Globus pallidus (tissue), 1 donor: Measurements from ENCODE around the gene CCAR1.
"Not testable (repeated sequence)": the region's sequence is repeated elsewhere in the genome, so short reads cannot be mapped to it uniquely, and the experiment has no call there.

Experiments
- DNase-seq: peaks from one replicate; pipeline ENCODE4 v3.0.0-alpha.2; 2015; ENCODE audit warnings: low spot score

Gene CCAR1

DNA sequence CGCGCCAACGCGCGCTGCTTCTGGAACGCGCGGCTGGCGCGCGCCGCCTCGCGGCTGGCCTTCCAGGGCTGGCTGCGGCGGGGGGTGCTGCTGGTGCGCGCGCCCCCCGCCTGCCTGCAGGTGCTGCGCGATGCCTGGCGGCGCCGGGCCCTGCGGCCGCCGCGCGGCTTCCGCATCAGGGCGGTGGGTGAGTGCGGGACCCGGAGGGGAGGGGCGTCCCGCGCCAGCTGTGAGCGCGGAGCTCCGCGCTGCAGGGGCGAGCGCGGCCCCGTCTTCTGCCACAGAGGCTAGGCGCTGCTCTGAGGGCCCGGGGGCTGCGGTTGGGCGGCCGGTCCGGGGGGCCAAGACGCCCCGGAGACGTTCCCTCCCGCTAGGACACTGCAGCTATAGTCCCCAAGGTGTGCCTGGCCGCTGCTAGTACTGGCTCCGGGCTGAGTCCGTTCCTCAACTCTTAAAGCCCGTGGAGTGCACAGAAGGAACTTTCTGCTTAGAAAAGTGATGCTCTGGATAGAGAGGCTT, 107.1 kb downstream of the CCAR1 start:
- not testable (repeated sequence) for DNase-seq

DNA sequence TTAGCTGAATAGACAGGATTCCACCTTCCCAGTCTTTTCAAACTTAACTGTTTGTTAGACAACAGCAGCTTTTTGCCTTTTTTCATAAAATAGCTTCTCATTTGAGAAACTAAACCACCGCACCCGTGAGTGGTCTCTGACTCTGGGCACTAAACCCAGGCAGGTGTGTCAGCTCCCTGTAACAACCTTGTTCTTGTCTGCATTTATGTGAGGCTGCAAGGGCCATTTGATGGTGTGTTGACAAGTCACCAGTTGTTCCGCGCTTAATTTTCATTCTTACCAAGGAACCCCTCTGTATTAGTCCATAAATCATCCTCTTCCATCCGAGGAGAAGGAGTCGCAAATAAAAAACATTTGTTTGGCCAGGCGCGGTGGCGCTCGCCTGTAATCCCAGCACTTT, 107.8 kb downstream of the CCAR1 start:
- DNase-seq = no peak

DNA sequence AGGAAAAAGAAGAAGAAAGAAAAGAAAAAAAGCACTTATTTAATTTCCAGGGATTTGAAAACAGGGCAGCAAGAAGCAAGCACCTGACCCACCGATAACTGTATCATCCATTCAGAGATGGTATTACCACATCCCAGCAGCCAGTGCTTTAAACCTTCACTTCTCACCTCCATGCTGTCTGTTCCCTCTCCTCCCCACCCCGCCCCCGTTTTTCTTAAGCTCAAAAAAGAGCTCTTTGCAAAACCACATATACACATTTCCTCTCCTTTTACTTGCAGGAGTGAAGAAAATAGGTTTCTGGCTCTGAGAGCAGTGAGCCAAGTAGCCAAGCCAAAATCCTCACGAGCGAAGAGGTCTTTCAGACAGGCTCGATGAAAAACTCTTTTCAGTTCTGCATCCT, 108.5 kb downstream of the CCAR1 start:
- DNase-seq = no peak

DNA sequence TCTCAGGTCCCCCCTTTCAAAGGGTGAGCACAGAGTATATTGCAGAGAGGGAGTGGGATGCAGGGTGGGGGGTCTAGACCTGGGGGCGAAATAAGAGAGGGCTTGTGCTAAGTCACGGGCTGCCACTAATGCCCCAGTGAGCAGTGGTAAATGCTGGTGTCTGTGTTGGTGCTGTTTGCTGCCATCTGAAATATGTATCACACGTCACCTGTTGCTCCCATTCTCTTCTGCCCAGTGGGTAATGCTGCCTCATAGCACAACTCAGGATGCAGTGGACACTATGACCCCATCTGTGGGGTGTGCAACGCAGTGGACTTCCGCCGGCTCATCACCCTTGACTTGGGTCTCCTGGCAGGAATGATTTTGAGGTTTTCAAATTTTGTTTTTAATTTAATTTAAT, 108.9 kb downstream of the CCAR1 start:
- no peak for DNase-seq

DNA sequence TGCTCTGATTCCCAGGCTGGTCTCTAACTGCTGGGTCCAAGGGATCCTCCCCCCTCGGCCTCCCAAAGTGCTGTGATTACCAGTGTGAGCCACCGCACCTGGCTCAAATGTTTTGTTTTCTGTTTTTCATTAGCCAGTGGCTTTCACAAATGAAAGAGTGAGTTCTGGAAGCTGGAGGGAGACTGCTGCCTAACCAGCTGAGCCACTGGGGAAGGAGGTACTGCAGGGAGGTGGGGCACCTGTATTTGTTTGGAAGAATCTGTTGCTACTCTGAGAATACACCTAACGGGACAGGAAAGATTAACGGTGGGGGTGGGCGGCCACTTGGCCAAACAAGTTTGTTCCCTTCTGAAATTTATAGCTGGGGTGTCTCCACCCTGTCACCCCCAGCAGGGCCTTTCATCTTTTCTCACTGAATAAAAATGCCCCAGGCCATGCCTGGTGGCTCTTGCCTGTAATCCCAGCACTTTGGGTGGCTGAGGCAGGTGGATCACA, 111.0 kb downstream of the CCAR1 start:
- DNase-seq = no peak

DNA sequence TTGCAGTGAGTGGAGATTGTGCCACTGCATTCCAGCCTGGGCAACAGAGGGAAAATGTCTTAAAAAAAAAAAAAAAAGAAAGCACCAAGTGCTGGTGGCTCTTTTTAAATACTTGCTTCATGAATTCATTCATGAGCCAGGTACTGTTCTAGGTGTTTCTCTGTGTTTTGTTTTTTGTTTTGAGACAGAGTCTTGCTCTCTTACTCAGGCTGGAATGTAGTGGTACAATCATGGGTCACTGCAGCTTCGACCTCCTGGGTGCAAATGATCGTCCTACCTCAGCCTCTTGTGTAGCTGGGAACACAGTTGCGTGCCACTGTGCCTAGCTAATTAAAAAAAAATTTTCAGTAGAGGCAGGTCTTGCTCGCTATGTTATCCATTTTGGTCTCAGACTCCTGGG, 111.6 kb downstream of the CCAR1 start:
- DNase-seq = no peak

DNA sequence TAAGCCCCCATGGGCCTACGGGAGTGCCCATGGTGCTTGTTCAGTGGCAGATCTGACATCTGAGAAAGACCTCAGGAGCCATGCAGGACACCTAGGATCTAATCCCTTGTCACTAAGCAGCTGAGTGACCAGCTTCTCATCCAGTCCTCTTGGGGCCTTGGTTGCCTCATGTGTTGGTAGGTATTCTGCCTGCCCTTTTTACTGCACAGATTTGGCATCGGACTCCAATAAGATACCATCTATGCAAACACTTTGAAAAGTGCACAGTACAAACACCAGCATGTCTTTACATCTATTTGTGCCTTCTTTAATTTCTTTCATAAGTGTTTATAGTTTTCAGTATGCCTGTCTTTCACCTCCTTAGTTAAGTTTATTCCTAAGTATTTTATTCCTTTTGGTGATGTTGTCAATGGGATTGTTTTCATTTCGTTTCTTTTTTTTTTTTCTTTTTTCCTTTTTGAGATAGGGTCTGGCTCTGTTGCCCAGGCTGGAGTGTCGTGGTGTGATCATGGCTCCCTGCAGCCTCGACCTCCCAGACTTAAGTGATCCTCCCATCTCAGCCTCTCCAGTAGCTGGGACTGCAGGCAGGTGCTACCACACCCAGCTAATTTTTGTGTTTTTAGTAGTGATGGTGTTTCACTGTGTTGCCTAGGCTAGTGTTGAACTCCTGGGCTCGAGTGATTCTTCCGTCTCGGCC, 116.7 kb downstream of the CCAR1 start:
- DNase-seq = no peak

DNA sequence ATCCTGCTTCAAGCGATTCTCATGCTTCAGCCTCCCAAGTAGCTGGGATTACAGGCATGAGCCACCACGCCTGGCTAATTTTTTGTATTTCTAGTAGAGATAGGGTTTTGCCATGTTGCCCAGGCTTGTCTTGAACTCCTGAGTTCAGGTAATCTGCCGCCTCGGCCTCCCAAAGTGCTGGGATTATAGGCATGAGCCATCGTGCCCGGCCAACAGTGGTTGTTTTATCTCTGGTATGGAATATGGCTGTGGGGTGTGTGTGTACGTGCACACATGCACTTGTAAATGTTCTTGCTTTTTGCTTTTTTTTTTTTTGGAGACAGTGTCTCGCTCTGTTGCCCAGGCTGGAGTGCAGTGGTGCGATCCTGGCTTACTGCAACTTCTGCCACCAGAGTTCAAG, 119.6 kb downstream of the CCAR1 start:
- not testable (repeated sequence) for DNase-seq
